Psoas muscle (tissue), 8 donors: ENCODE measurements around the gene CTU2. TPM values are rescaled to one million over a fixed set of nuclear protein-coding genes. Genes with fewer than 3 reads are reported as not detected.

Experiments
- ATAC-seq, 4 donors: fragments of 200-7000 bp; cut with Tn5 transposase; one replicate each; pipeline ENCODE4 v1.9.1; 2020; ENCODE audit warnings: moderate library complexity in 3 of 4, mild to moderate bottlenecking in 2 of 4
- DNase-seq, 2 donors: peaks; one replicate each; pipeline ENCODE4 v3.0.0-alpha.2; 2020
- H3K27ac ChIP-seq: fragments of 200-600 bp; one replicate; pipeline ENCODE4 v1.8.0; 2022
- H3K27me3 ChIP-seq, 3 donors: fragments of 200-600 bp in 1 of 3; one replicate each; pipeline versions ENCODE4 v1.6.1 to v1.8.0; 2013 to 2022; ENCODE audit warnings: low read length in 2 of 3, mild to moderate bottlenecking in 2 of 3, moderate library complexity in 1 of 3; ENCODE audit not compliant: insufficient read depth in 3 of 3
- H3K36me3 ChIP-seq, 2 donors: fragments of 200-600 bp in 1 of 2; one replicate each; pipeline versions ENCODE4 v1.6.1 to v1.8.0; 2013 to 2022; ENCODE audit warnings: low read depth in 1 of 2, mild to moderate bottlenecking in 1 of 2, moderate library complexity in 1 of 2; ENCODE audit not compliant: insufficient read depth in 1 of 2
- H3K4me1 ChIP-seq: fragments of 200-600 bp; one replicate; pipeline ENCODE4 v1.8.0; 2022
- H3K4me3 ChIP-seq: fragments of 200-600 bp; one replicate; pipeline ENCODE4 v1.8.0; 2022; ENCODE audit warnings: mild to moderate bottlenecking
- H3K9me3 ChIP-seq: fragments of 200-600 bp; one replicate; pipeline ENCODE4 v1.8.0; 2022
- WGBS, 3 donors: extraction: QIAGEN DNeasy Blood & Tissue Kit; methylation state at CpG; one replicate each; pipeline versions ENCODE4 v1.1.6 to v1.1.7; 2013; 5-methylcytosine and 5-hydroxymethylcytosine counted together
- intact Hi-C, 2 donors: fragments of 100-400 bp; cut with DNase I; formaldehyde crosslinking; loops; one replicate each; pipeline versions ENCODE4 v1.11.0 to v1.14.2; 2022
- polyA plus RNA-seq, 3 donors: library from polyadenylated mRNA; stranded (reverse); fragments of 200-250 nt; gene quantifications; one replicate each; pipeline ENCODE4 v1.2.3, GENCODE V29; 2013
- total RNA-seq, 4 donors: library from RNA; stranded (reverse); fragmentation: NEBNext Ultra II Directional in 2 of 4; extraction: Animal tissue kit (Norgen Biotek cat#: 25700) in 2 of 4; gene quantifications; one replicate each; pipeline versions ENCODE4 v1.2.1 to v1.2.4, GENCODE V29; 2021 to 2023
- TF ChIP-seq, protein P1 (sequence below): fragments of 200-600 bp; IDR thresholded peaks from one replicate; pipeline ENCODE4 v1.8.0; 2022; ENCODE audit warnings: antibody characterized with exemption
- donor health status: healthy with polysubstance abuse.
- donor health status: DM: no; HTN: no; CAD: no; lungs with moderate emphysema.
- donor health status: Bipolar disorder and iron deficiency.
- donor health status: healthy.
- donor health status: DM: yes; HTN: yes; CAD: no.
- donor health status: DM: no; HTN: no; CAD: no.
- donor health status: DM: no; HTN: no; CAD: no.
- donor health status: DM: yes; HTN: yes; CAD: no.

Gene CTU2
- total and polyA plus RNA-seq, 7 donors: 12.4 to 24.1 (median 20.2) TPM

DNA sequence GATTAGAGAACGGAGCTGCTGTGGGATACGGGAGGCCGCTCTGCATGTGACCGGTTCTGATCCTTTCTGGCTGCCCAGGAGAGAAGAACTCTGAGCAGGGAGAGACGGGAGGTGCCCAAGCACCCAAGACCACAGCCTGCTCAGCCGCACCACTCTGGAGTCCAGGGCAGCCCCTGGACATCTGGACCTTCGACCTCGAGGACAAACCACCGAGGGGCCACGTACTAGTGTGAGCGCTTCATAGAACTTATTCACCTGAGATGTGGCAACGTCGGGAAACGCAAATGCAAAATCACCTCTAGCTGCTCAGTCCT, 6.0 kb upstream of the CTU2 start:
- WGBS, 3 donors: 78 to 81% (median 79%) methylated on average over 14 of the region's 14 CpGs
- ATAC-seq (no peak), DNase-seq (no peak)
- Histone ChIP-seq H3K27ac (peak overlapping the region; percentile 16), H3K4me3 (no peak overlapping the region), H3K27me3 (no peaks in the 10 kb centered on the region), H3K36me3 (peaks cover 3 to 61% of the 10 kb centered on the region in 2 donors), H3K4me1 (peaks cover 16% of the 10 kb centered on the region), H3K9me3 (no peaks in the 10 kb centered on the region)
- TF ChIP-seq, protein P1, sequence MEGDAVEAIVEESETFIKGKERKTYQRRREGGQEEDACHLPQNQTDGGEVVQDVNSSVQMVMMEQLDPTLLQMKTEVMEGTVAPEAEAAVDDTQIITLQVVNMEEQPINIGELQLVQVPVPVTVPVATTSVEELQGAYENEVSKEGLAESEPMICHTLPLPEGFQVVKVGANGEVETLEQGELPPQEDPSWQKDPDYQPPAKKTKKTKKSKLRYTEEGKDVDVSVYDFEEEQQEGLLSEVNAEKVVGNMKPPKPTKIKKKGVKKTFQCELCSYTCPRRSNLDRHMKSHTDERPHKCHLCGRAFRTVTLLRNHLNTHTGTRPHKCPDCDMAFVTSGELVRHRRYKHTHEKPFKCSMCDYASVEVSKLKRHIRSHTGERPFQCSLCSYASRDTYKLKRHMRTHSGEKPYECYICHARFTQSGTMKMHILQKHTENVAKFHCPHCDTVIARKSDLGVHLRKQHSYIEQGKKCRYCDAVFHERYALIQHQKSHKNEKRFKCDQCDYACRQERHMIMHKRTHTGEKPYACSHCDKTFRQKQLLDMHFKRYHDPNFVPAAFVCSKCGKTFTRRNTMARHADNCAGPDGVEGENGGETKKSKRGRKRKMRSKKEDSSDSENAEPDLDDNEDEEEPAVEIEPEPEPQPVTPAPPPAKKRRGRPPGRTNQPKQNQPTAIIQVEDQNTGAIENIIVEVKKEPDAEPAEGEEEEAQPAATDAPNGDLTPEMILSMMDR: no peak
- intact Hi-C loops: no loop called here

DNA sequence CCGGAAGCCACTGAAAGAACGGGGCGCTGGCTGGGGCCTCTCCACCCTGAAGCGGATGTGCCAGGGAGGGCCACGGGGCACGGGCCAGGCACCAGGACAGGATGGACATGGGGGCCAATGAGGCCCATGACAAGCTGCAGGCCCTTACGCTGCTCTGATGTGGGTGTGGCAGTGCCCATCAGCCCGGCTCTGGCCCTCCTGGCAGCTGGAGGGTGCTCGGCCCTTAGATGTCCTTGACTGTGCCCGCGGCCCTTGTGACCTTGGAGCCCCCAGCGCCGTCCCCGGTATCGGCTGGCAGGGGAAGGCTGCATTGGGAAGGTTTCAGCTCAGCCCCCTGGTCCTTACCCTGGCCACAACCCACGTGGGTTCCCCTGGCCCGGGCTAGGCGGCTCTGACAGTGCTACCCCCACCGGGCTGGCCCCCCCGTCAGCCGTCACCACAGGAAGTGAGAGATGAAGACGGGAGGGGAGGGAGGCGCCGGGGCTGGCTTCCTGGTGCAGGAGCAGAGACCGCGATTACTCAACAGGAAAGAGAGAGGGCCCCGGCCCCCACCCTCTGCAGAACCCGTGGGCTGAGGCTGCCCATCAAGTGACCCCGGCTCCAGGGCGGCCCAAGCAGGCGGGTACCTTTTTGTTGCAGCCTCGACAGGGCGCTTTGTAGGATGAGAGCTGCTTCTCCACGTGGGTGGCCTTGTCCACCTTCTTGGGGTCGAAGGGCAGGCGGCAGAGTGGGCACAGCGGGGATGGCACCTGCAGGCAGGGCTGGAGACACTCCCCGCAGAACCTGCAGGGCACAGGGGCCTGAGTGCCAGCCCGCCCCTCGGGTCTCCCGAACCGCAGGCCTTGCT, 5.4 kb upstream of the CTU2 start:
- Histone ChIP-seq H3K4me1 (peaks cover 15% of the 10 kb centered on the region), H3K4me3 (peak overlapping the region; percentile 38), H3K27ac (peak overlapping the region; percentile 23), H3K9me3 (no peaks in the 10 kb centered on the region), H3K27me3 (no peaks in the 10 kb centered on the region), H3K36me3 (peaks cover 3 to 60% of the 10 kb centered on the region in 2 donors)
- ATAC-seq (peak; percentile 19 to 57 (median 42)), DNase-seq (peak; percentile 85 to 93)
- WGBS, 3 donors: 69 to 71% (median 70%) methylated on average over 37 to 42 of the region's 42 CpGs
- TF ChIP-seq, protein P1: no peak
- intact Hi-C loops: no loop called here

DNA sequence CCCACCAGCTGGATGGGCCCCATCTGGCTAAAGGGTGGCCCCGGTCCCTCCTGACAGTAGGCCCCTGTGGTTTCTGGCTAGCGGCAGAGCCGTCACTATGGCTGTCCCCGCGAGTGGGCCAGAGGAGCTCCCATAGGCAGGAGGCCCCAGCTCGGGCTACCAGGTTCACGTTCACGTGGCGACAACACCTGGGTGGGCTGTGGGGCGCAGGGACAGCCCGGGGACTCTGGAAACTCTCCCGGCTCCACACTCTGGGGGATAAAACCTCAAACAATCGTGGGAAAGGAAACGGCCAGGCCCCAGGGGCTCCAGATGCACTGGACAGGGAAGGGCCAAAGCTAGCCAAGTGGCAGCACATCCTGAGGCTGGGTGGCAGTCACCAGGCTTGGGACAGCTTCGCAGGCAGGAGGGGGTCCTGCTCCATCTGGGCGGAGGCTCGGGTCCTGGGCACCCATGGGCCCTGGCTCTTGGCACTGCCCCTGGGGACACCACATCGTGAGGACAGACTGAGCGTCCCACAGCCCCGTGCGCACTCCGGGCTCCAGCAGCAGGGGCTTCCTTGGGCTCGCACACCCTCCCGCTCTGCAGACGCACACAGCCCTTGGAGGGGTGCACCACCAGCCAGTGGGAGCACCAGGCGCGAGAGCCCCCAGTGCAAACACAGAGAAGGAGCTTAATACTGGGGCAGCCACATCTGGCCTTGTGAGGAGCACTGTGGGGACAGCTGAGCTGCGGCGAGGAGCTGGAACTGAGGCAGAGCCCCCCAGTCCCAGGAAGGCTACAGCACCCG, 4.5 kb upstream of the CTU2 start:
- Histone ChIP-seq H3K4me1 (peaks cover 10% of the 10 kb centered on the region), H3K36me3 (peaks cover 3 to 52% of the 10 kb centered on the region in 2 donors), H3K4me3 (peak overlapping the region; percentile 38), H3K27me3 (no peaks in the 10 kb centered on the region), H3K9me3 (no peaks in the 10 kb centered on the region), H3K27ac (peak overlapping the region; percentile 23)
- TF ChIP-seq, protein P1: no peak
- ATAC-seq: no peak
- 62 to 72% (median 69%) methylated on average over 29 to 30 of the region's 30 CpGs for WGBS, 3 donors
- DNase-seq: no peak
- intact Hi-C loops: no loop called here

DNA sequence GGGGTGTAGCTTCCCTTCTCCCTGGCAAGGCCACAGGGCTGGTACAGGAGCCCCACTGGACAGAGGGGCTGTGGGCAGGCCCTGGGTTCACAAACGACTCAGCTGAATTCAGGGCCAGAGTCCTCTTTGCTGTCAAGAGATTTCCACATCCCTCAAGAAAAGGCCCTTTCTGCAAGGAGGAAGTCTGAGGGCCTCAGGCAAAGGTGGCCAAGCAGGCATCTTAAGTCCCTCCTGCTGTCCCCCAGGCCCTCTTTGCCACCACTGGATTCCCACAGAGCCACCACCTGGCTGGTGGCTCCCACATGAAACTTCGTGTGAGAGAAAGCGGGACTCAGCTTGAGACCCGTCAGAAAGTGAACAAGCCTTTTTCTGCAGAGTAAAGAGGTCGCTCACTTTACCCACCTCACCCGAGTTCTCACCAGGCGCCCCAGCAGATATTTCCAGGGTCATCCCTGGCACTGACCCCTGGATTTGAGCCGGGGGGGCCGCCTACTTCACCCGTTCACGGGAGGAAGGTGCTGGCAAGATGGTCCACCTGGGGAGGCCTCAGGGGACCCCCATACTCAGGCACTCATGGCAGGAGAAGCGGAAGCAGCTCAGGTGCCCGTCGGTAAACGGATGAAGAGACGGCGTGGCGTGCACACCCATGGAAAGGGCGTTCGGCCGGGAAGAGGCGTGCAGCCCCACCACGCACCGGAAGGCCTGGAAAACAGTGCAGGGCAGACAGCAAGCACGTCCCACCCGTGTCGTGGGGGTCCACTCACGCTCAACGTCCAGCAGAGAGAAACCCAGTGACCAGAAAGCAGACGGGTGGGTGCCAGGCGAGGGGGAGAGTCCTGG, 3.7 kb upstream of the CTU2 start:
- WGBS, 3 donors: 79 to 85% (median 85%) methylated on average over 31 of the region's 31 CpGs
- Histone ChIP-seq H3K9me3 (no peaks in the 10 kb centered on the region), H3K4me1 (peaks cover 17% of the 10 kb centered on the region), H3K27me3 (no peaks in the 10 kb centered on the region), H3K36me3 (peaks cover 0 to 44% of the 10 kb centered on the region in 2 donors), H3K27ac (peak overlapping the region; percentile 23), H3K4me3 (peak overlapping the region; percentile 8)
- intact Hi-C loops: no loop called here
- DNase-seq: no peak
- TF ChIP-seq, protein P1: no peak
- no peak for ATAC-seq
